Measurements from ENCODE around the gene PTPN23.

GRCh38 chr3:47394881-47395280 lies 14.1 kb downstream of the PTPN23 start:
- no peak for TF ChIP-seq POLR2A (IDR thresholded peaks at IDR 0.05)
- no peak for TF ChIP-seq CTCF (IDR thresholded peaks at IDR 0.05)

All from lower leg skin (tissue), 3 donors.